Right lobe of liver (tissue), 6 donors: Measurements from ENCODE around the gene TRMT44. TPM values are rescaled to one million over a fixed set of nuclear protein-coding genes. Genes with fewer than 3 reads are reported as not detected.
A peak's percentile ranks its signal among the peaks of the same experiment; 100 is the strongest.

Source experiments
- ATAC-seq, 4 donors: fragments of 200-7000 bp; cut with Tn5 transposase; one replicate each; pipeline ENCODE4 v1.9.1; 2020; ENCODE audit warnings: mild to moderate bottlenecking in 4 of 4, moderate library complexity in 4 of 4
- DNase-seq, 3 donors: peaks; one replicate each; pipeline ENCODE4 v3.0.0-alpha.2; 2020
- H3K27ac ChIP-seq, 3 donors: fragments of 200-600 bp; one replicate each; pipeline ENCODE4 v1.8.0; 2022
- H3K27me3 ChIP-seq, 2 donors: fragments of 200-600 bp; one replicate each; pipeline ENCODE4 v1.8.0; 2022
- H3K36me3 ChIP-seq, 4 donors: fragments of 200-600 bp; sonication (generic) in 1 of 4; one replicate each; pipeline versions ENCODE4 v1.5.1 to v1.8.0; 2017 to 2022; ENCODE audit warnings: control low read depth in 1 of 4
- H3K4me1 ChIP-seq, 4 donors: fragments of 200-600 bp; sonication (generic) in 1 of 4; one replicate each; pipeline versions ENCODE4 v1.5.1 to v1.8.0; 2017 to 2022; ENCODE audit warnings: control low read depth in 1 of 4
- H3K4me3 ChIP-seq, 3 donors: fragments of 200-600 bp; one replicate each; pipeline ENCODE4 v1.8.0; 2022
- H3K9me3 ChIP-seq, 4 donors: fragments of 200-600 bp; sonication (generic) in 1 of 4; one replicate each; pipeline versions ENCODE4 v1.5.1 to v1.8.0; 2017 to 2022; ENCODE audit warnings: control low read depth in 1 of 4
- CTCF ChIP-seq, 4 donors: fragments of 200-600 bp in 3 of 4; fragments of 450-650 bp in 1 of 4; IDR thresholded peaks; one replicate each; pipeline versions ENCODE4 v1.5.1 to v1.8.0; 2016 to 2022; ENCODE audit warnings: antibody characterized with exemption in 4 of 4, mild to moderate bottlenecking in 2 of 4
- POLR2A ChIP-seq: fragments of 450-650 bp; IDR thresholded peaks from one replicate; pipeline ENCODE4 v1.6.1; 2017; ENCODE audit warnings: antibody characterized with exemption, mild to moderate bottlenecking
- WGBS: methylation state at CpG from one replicate; pipeline ENCODE4 v1.1.6; 2018; ENCODE audit warnings: low coverage, low lambda C conversion rate; ENCODE audit not compliant: insufficient coverage; ENCODE audit errors: missing lambda C conversion rate; 5-methylcytosine and 5-hydroxymethylcytosine counted together
- intact Hi-C, 2 donors: fragments of 100-400 bp; cut with DNase I; formaldehyde crosslinking; loops; one replicate each; pipeline versions ENCODE4 v1.11.2 to v1.14.1; 2022
- total RNA-seq, 6 experiments: library from RNA; depleted of rRNA in 2 of 6; stranded (reverse); fragments of >200 nt in 2 of 6; fragmentation: NEBNext Ultra II Directional in 3 of 6; extraction: Animal tissue kit (Norgen Biotek cat#: 25700) in 3 of 6; gene quantifications; one replicate each; pipeline versions ENCODE4 v1.1.0 to v1.2.4, GENCODE V29; 2016 to 2023
- donor health status: DM: no; HTN: yes; CAD: no.
- donor health status: DM: no; HTN: no; CAD: no.
- donor health status: DM: no; HTN: no; CAD: no.
- donor health status: DM: no; HTN: yes; CAD: no.
- donor health status: DM: no; HTN: yes; CAD: no.

The TRMT44 gene
- total RNA-seq, 6 experiments from 2014 or later, result 8.8 to 10.6 (median 9.6) TPM

GRCh38 chr4:8422327-8422726 lies 18.2 kb upstream of the TRMT44 start:
- H3K9me3 ChIP-seq, result no peaks in the 10 kb centered on the region
- no peak for TF ChIP-seq CTCF (IDR thresholded peaks at IDR 0.05)
- no peak for TF ChIP-seq POLR2A
- no peaks in the 10 kb centered on the region for H3K36me3 ChIP-seq
- intact Hi-C loops, result no loop called here
- 29% methylated on average over 4 of the region's 4 CpGs for WGBS
- no peak overlapping the region for H3K4me3 ChIP-seq
- H3K27me3 ChIP-seq, result no peaks in the 10 kb centered on the region
- peak; percentile 14 to 91 (median 59) for ATAC-seq
- peaks cover 0 to 30% (median 1%) of the 10 kb centered on the region in 4 donors for H3K4me1 ChIP-seq
- DNase-seq, result no peak
- peak overlapping the region in 1 of 3 donors; percentile 65 for H3K27ac ChIP-seq

- Histone ChIP-seq H3K27ac (peak overlapping the region in 1 of 3 donors; percentile 65), H3K9me3 (no peaks in the 10 kb centered on the region), H3K27me3 (no peaks in the 10 kb centered on the region), H3K4me1 (peaks cover 0 to 29% (median 4%) of the 10 kb centered on the region in 4 donors), H3K36me3 (no peaks in the 10 kb centered on the region), H3K4me3 (no peak overlapping the region)
- TF ChIP-seq CTCF (IDR thresholded peaks at IDR 0.05), result no peak
- no peak for TF ChIP-seq POLR2A
- intact Hi-C loops, result no loop called here
- no CpG with 5 or more reads among the region's 5 CpGs for WGBS
- ATAC-seq, result peak in 1 of 4 donors; percentile 9
- no peak for DNase-seq
These were observed 17.8 kb upstream of the TRMT44 start for GRCh38 chr4:8422786-8423185.

GRCh38 chr4:8427262-8427661 lies 13.3 kb upstream of the TRMT44 start:
- no peak for TF ChIP-seq CTCF (IDR thresholded peaks at IDR 0.05)
- no peak for TF ChIP-seq POLR2A
- intact Hi-C loops, result no loop called here
- WGBS, result 77% methylated on average over 17 of the region's 17 CpGs
- no peak for ATAC-seq
- Histone ChIP-seq H3K4me1 (peaks cover 0 to 30% (median 10%) of the 10 kb centered on the region in 4 donors), H3K27me3 (no peaks in the 10 kb centered on the region), H3K36me3 (no peaks in the 10 kb centered on the region), H3K9me3 (no peaks in the 10 kb centered on the region), H3K4me3 (peak overlapping the region; percentile 71 to 95 (median 89)), H3K27ac (no peak overlapping the region)
- DNase-seq, result no peak

GRCh38 chr4:8427761-8428287 lies 12.8 kb upstream of the TRMT44 start:
- peak overlapping the region; percentile 78 to 90 (median 81) for H3K27ac ChIP-seq
- H3K9me3 ChIP-seq, result no peaks in the 10 kb centered on the region
- ATAC-seq, result peak; percentile 43 to 68 (median 57)
- H3K27me3 ChIP-seq, result no peaks in the 10 kb centered on the region
- H3K4me1 ChIP-seq, result peaks cover 0 to 24% (median 11%) of the 10 kb centered on the region in 4 donors
- no peaks in the 10 kb centered on the region for H3K36me3 ChIP-seq
- WGBS, result 0% methylated on average over 2 of the region's 21 CpGs
- TF ChIP-seq CTCF (IDR thresholded peaks at IDR 0.05), result no peak
- no peak for TF ChIP-seq POLR2A
- intact Hi-C loops, result no loop called here
- peak in 1 of 3 donors; percentile 34 for DNase-seq
- peak overlapping the region; percentile 71 to 95 (median 89) for H3K4me3 ChIP-seq
